22Rv1 (cell line): ENCODE measurements around the gene SEMA4A.
A peak's percentile ranks its signal among the peaks of the same experiment; 100 is the strongest.

Experiments
- H3K27ac ChIP-seq: fragments of 450-650 bp; 2 replicates; pipeline ENCODE4 v1.5.1; 2017
- ZFX ChIP-seq: fragments of 450-650 bp; IDR thresholded peaks from 2 replicates; pipeline ENCODE4 v1.6.1; 2017; ENCODE audit warnings: antibody characterized with exemption, borderline replicate concordance
- TF ChIP-seq, protein P1 (sequence below): fragments of 450-650 bp; IDR thresholded peaks from 2 replicates; pipeline ENCODE4 v1.5.1; 2017; ENCODE audit warnings: mild to moderate bottlenecking

SEMA4A gene

DNA sequence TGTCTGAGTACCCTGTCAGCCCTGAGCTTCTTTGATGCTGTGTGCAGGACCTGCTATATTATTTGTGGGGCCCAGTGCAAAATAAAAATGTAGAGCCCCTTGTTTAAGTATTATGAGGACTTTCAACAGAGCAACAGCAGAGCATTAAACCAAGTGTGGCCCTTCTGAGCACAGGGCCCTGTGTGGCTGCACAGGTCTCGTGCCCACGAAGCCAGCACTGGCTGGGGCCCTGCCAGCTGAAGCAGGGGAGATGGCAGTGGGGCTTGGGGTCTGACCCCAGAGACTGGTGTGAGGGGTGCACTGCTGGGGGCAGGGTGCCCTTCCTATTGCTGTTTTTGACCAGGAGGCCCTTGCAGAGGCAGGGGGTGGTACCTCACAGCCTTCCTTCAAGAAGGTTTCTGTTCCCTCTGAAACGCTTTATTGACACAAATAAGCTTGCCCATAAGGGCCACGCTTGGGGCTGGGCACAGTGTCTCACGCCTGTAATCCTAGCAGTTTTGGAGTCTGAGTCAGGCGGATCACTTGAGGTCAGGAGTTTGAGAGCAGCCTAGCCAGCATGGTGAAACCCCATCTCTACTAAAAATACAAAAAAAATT is 2.2 kb upstream of the SEMA4A start:
- TF ChIP-seq, protein P1, sequence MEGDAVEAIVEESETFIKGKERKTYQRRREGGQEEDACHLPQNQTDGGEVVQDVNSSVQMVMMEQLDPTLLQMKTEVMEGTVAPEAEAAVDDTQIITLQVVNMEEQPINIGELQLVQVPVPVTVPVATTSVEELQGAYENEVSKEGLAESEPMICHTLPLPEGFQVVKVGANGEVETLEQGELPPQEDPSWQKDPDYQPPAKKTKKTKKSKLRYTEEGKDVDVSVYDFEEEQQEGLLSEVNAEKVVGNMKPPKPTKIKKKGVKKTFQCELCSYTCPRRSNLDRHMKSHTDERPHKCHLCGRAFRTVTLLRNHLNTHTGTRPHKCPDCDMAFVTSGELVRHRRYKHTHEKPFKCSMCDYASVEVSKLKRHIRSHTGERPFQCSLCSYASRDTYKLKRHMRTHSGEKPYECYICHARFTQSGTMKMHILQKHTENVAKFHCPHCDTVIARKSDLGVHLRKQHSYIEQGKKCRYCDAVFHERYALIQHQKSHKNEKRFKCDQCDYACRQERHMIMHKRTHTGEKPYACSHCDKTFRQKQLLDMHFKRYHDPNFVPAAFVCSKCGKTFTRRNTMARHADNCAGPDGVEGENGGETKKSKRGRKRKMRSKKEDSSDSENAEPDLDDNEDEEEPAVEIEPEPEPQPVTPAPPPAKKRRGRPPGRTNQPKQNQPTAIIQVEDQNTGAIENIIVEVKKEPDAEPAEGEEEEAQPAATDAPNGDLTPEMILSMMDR: no peak
- H3K27ac ChIP-seq: no peak overlapping the region

DNA sequence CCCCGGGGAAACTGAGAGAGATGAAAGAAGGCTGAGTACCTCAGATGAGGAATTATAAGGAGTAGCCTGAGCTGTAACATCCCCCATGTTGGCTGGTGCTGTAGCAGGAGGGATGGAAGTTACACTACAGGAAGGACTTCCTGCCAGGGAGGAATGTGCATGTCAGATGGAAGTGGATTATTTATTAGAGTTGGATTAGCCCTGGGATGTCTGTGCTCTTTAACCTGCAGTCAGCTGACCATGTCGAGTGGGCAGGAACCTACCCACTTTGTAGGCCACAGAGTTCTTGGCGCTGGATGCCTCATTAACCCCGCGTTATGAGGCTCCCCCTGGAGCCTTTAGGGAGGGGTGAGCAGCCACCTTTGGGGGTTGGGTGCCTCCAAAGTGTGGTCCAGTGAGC is 757 bp upstream of the SEMA4A start:
- TF ChIP-seq, protein P1: no peak
- no peak for TF ChIP-seq ZFX

DNA sequence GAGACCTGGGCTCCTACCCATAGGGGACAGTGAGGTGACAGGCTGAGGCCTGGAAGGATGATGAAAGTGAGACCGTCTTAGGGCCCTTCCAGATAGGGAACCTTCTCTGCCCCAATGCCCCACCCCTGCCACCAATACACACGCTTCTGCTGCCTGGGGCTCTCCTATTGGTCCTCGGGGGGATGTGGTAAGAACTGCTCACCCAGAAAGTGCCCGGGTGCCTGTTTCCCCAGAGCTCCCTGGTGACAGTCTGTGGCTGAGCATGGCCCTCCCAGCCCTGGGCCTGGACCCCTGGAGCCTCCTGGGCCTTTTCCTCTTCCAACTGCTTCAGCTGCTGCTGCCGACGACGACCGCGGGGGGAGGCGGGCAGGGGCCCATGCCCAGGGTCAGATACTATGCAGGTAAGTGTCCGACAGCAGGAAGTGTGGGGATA is 948 bp downstream of the SEMA4A start:
- TF ChIP-seq, protein P1: no peak
- TF ChIP-seq ZFX: no peak
- H3K27ac ChIP-seq: peak overlapping the region; percentile 79

More for the DNA sequence above, 757 bp upstream of the SEMA4A start:
- no peak overlapping the region for H3K27ac ChIP-seq

DNA sequence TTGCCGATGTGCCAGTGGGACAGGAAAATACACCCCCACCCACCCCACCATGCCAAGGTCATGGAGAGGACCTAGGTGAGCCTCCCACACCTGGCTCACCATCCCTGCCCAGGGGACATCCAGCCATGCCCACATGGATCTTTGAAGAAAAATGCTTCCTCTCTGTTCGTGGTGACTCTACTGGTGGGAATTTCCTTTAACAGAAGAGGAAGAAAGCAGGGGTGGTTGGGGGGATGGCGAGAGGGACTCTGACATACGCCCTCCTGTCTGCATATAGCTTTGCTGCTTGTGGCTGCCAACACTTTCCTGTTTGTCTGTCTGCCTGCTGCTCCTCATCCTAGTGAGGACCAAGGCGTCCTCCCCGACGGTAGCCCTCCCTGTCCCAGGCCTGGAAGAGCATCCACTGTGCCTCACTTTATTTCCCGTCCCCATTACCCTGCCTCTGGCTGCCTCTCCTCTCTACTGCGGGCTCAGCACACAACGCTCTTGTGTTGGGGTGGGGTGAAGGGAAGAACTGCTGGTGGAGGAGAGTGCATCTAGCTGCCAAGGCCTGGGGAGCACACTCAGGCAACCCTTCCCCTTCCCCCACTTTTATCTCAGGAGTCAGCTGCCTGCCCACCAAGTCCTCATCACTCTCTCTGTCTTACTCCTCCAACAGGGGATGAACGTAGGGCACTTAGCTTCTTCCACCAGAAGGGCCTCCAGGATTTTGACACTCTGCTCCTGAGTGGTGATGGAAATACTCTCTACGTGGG is 2.5 kb downstream of the SEMA4A start:
- TF ChIP-seq ZFX: no peak
- TF ChIP-seq, protein P1: no peak
- H3K27ac ChIP-seq: no peak overlapping the region

DNA sequence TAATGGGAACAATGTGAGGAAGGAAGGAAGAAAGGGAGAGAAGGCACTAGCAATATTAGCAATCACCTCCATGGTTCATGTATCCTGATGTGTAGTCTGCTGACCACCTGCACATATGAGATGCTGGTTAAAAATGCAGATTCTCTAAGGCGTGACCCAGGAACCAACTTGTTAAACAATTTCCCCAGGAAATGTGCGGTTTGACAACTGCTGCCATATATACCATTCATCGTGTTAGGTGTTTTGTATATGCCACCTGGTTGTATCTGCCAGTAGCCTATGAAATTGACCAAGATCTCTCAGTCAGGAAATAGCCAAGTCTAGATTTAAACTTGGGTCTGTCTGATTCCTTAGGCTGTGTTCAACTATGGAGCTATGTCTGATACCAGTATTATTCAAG is 4.1 kb downstream of the SEMA4A start:
- no peak overlapping the region for H3K27ac ChIP-seq
- no peak for TF ChIP-seq ZFX
- TF ChIP-seq, protein P1: no peak

DNA sequence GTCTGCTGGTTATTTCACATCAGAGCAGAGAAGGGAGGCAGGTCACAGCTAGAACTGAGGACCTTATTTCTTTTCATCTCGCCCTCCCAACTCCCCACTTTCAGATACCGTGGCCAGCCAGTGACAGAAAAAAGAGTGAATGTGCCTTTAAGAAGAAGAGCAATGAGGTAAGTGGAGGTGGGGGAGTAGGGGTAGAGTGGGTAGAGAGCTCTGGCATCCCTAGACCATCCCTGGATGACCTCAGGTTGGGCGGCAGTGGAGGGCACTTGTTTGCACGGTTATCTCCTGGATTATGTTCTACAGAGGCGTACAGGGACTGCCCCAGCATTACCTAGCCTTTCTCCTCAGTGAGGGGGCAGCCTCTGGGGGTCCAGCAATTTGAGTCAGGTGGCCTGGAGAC is 4.6 kb downstream of the SEMA4A start:
- TF ChIP-seq, protein P1: no peak
- no peak for TF ChIP-seq ZFX
- H3K27ac ChIP-seq: no peak overlapping the region

DNA sequence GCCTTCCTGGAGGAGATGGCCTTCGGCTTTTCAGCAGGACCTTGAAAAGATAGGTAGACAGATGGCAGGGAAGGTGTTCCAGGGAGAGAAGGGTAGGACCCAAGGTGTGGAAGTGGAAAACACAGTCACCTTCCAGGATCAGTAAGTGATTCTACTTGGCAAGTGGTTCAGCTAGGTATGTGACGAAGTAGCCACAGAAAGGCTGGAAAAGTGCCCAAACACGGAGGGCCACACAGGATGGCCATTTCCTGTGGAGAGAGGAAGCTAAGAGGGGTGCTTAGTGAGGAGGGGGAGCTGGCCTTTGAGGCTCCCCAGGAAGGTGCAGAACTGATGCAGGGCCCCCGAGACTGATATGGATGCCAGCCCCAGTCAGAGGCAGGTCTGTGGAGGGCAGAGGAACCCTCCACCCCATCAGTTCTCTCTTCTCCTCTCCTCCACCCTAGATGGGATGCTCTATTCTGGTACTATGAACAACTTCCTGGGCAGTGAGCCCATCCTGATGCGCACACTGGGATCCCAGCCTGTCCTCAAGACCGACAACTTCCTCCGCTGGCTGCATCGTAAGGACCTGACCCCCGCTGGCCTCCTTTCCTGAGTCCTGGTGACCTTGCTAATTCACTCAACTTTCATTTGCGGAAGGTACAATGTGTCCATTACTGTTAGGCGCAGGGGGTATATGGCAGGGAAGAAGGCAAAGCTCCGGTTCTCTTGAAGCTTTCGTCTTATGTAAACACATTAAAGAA is 6.8 kb downstream of the SEMA4A start:
- no peak for TF ChIP-seq ZFX
- TF ChIP-seq, protein P1: no peak
- H3K27ac ChIP-seq: no peak overlapping the region
